SKM-1 treated with dmso at 0.1 percent for 144 hours (cell line): ENCODE results near the gene SNX32.

ENCODE experiments used
- DNase-seq: peaks from one replicate; lab custom pipeline; 2025; ENCODE audit not compliant: unreplicated experiment; lab: John Stamatoyannopoulos, UW

SNX32 gene

DNA sequence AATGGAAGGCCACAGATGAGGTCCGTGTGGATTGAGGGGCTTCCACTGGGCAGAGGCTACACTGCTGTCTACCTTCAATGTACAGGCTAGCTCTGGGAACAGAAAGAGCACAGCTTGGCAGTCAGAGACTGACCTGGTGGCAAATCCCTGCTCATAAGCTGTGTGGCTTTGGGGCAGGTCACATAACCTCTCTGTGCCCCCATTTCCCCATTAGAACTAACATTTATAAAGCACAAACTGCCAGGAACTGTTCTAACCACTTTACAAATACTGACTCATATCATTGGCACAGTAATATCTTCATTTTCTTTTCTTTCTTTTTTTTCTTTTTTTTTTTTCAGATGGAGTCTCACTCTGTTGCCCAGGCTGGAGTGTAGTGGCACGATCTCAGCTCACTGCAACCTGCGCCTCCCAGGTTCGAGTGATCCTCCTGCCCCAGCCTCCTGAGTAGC, 63.3 kb downstream of the SNX32 start:
- DNase-seq, result no peak

DNA sequence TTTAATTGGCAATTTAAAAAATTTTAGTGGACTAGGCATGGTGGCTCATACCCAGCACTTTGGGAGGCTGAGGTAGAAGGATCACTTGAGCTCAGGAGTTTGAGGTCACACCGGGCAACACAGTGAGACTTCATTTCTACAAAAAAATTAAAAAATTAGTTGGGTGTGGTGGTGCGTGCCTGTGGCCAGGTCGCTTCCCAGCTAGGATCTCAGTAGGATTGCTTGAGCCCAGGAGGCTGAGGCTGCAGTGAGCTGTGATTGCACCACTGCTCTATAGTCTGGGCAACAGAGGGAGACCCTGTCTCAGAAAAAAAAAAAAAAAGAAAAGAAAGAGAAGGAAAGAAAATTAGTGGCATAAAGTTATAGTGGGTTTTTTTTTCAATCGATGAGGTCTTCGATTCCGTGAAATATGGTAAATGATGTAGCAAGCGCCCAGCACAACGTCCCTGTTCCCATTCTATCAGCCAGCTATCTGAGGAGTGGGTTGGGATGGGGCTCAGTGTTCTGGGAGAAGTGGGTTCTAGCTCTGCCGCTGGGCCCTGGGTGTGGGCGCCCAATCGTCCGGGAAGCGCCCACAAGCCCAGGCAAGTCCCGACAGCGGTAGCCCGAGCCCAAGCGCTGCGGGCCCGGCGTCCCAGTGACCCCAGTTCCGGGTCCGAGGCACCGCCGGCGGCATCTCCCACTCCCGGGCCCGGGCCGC, 65.0 kb downstream of the SNX32 start:
- peak; percentile 34 for DNase-seq

DNA sequence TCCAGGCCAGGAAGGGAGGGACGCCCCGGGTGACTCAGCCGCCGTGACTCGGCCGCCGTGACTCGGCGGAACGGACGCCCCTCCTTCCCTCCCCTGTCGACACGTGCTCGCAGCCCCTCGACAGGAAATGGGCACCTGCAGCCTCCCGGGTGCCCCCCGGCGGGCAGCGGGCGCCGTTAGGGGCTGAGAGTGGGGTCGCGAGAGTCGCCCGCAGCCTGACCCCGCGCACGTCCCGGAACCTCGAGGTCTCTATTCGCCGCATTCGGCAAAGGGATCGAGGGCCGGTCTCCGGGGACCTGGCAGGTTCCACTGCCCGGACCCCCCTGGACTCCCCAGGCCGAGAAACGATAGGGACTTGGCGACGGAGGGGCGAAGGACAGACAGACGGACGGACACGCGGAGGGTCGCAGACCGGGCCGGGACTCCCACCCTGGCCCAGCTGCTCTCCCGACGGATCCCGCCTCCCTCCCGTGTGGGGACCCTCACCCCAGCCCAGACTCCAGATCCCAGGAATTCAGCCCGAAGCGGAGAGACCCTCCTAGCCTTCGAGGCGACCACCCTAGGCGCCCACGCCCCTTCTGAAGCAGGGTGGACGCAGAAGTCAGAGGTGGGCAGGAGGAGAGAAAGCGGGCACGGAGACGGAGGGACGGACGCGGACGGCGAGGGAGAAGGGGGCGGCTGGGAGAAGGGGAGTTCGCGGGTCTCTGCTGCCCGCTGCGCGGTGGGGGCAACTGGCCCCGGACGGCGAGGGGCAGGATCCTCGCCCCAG, 65.8 kb downstream of the SNX32 start:
- DNase-seq, result no peak

DNA sequence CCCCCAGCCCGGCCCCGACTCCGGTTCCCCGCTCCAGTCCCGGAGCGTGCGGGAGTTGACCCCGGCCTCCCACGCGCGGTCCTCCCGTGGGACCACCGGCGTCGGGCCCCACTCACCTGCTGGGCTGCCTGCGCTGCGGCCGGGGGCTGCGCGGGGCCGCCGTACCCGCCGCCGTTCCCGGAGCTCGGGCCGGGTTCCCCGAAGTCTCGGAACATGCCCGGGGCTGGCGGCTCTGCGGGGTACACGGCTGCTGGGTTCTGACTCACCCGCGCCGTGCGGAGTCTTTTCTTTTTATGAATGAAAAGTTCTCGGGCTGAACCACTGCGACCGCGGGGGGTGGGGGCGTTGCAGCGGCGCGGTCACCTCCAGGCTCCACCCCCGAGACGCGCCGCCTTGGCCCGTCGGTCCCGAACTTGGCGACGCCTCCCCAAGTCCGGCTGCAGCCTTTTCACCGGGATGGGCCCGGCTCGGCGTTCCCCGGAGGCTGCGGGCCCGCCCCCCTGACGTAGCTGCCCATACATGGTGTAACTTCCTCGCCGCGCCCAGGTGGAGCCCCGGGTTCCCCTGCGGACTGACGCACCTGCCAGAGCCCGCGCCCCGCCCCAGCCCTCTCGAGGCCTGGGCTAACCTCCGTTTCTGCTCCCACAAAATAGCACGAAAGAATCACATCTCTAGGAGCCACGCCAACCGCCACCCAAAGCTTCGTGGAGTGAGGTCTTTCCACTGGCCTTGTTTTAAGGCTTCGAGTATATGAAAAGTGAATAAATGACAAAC, 66.5 kb downstream of the SNX32 start, which contains the start of gene FOSL1:
TSS of gene FOSL1 (minus strand) at position 264 of the 774 bp plus-strand sequence. CDS start at position 215, 49 bp downstream.
- peak; percentile 83 for DNase-seq

DNA sequence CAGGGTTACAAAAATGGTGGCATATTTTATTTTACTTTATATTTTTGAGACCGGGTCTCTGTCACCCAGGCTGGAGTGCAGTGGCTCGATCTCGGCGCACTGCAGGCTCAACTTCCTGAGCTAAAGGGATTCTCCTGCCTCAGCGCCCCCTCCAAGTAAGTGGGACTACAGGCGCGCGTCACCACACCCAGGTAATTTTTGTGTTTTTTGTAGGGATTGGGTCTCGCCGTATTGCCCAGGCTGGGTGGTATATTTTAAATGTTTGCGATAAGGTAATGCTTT, 67.1 kb downstream of the SNX32 start:
- no peak for DNase-seq

DNA sequence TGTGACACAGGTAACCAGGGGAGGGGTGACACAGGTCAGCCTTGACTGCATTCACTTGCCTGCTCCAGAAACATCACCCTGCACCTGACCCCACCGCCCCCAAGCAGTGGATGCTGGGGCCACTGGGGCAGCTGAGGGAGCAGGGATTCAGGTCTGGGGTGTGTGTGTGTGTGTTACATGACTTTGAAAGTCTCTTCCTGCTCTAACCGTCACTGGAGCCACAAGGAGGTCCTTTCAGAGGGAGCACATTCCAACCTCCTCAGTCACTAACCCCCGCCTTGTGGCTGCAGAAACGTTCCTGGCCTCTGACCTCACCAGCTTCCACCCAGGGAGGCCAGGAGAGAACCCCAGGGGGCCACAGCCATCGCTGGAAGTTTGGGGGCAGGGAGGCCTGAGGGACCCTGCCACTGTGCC, 69.3 kb downstream of the SNX32 start:
- no peak for DNase-seq
